ENCODE measurements around the gene ZAR1L.

- TF ChIP-seq CTCF (IDR thresholded peaks at IDR 0.05; ENCODE audit: insufficient read depth, low read length) (no peak), POLR2AphosphoS5 (IDR thresholded peaks at IDR 0.05; ENCODE audit: low read depth) (no peak), REST (IDR thresholded peaks at IDR 0.05; ENCODE audit: insufficient replicate concordance, low read depth) (no peak)
Observed at GRCh38 chr13:32257649-32258048, 57.5 kb downstream of the ZAR1L start.

Data from HL-60 (cell line).